Stimulated activated CD8-positive, alpha-beta memory T cell treated with anti-CD3 and anti-CD28 coated beads, Interleukin-12 subunit alpha, Interleukin-12 subunit beta, amount 100 ng/mL, for 24 hours (primary cell): ENCODE measurements around the gene AMN1.

ENCODE experiments used
- DNase-seq: peaks from one replicate; pipeline ENCODE4 v3.0.0-alpha.2; 2020; ENCODE audit errors: extremely low read depth

Gene AMN1

DNA sequence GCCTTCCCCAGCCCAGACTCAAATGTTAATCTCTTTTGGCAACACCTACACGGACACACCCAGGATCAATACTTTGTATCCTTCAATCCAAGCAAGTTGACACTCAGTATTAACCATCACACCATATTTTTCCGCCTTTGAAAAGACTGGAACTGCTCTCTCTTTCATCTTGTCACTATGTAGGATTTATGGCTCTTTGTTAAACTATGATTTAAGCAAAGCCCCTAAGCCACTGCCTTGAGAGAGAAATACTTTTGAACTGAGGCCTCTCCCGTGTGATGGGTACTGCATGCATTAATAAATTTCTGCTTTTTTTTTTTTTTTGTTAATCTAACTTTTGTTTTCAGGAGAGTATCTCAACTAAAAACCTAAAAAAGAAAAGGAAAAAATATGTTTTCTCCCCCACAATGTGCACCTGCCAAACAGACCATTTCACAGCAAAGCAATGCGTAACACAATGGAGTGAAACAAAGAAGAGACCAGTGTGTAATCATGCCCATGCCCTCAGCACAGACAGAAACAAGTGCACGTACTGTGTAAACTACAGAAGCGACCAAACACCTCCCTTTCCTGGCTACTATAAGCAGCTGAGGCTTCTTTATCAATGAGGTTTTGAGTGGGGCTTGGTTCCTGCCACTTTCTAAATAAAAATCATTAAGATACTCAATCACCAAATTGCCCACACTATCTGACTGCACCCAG, 97.6 kb downstream of the AMN1 start:
- DNase-seq = no peak

DNA sequence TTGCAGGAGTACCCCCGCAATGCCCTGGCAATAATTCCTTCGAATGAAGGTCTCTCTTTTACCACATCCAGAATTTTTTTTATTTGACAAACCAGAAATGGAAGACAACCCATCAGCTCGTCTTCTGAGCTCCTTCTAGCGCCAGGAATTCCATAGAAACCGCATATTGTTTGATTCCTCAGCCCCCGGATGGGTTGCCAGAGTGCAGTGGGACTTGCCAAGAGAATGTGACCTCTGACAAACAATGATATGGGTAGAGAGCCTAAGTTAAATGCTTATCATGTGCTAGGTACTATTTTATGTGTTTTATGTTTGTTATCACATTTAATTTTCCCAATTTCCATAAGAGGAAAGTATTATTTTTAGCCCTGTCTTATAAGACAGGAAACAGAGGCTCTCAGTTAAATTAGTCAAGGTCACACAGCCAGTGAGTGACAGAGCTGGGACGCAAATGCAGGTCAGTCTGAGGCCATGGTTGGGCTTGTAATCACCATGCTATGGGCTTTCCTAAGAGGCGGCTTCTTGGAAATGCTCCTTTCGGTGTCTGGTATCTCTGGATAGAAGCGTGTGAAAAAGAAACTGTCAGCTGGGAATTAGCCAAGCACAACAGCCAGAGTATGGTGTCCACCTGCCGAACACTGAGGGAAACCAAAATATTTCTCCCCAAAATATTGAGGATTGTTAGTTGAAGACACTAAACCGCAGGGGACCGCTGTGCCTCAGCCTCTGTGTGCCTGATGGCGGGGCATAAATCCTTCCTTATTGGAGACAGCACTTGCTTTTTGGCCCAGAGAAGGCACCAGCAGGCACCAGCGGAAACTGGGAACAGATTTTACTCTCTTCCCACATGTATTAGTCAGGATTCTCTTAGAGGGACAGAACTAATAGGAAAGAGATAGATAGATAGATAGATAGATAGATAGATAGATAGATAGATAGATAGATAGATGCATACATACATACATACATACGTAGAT, 98.8 kb downstream of the AMN1 start:
- DNase-seq = no peak

DNA sequence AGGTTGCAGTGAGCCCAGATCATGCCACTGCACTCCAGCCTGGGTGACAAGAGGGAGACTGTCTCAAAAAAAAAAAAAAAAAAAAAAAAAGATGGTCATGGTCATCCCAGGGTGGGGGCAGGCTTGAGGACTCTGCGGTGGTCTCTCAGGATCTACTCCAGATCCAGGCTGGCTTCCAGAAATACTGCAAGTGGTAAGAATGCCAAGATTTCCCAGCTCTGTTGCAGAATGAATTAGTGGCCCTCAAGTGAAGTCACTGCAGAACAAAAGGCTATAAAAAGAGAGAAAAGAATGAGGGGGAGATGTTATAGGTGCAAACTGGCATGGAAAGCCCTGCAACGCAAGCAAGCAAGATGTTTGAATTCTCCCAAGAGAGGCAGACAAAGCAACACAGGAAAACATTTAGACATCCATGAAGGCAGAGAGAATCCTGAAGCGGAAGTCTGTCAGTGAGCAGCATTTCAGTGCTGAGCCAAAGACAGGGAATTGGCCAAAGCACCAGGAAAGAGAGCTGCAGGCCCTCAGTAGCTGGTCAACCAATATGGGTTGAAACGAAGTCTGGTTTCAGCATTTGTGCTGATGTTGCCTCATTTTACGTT, 101.3 kb downstream of the AMN1 start:
- DNase-seq = no peak

DNA sequence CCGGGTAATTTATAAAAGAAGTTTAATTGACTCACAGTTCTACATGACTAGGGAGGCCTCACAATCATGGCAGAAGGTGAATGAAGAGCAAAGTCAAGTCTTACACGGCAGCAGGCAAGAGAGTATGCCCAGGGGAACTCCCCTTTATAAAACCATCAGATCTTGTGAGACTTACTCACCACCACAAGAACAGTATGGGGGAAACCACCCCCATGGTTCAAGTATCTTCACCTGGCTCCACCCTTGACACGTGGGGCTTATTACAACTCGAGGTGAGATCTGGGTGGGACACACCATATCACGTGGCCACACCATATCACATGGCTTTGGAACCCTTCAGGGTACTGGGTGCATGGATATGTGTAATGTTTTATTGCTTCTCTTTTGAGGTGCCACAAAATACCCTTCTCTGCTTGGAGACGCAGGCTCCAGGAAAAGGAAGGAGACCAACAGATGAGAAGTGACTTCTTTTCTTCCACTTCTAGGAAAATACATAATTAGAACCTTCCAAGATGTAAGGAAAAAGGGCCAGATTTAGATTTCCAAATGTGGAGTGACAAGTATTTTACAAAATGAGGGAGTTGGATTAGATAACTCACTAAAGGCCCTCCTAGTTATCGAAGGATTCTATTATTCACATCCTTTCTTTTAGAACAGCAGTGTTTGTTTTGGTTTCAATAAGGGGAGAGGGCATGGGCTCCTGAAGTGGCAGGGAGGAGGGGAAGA, 102.4 kb downstream of the AMN1 start:
- no peak for DNase-seq

DNA sequence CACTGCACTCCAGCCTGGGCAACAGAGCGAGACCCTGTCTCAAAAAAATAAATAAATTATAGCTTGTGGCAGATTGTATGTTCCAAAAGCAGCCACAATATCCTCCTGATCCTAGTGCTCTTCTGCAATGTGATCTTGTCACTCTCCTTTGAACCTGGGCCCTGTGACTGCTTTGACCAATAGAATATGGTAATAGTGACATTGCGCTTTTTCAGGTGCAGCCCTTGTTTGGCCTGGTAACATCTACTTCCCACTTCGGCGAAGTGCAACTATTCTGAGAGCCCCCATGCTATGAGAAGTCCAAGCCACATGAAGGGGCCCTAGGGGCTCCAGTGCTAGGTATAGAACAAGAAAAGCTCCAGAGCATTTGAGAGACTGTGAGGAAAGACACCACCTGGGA, 106.8 kb downstream of the AMN1 start:
- DNase-seq = no peak
